CD14-positive monocyte (primary cell): ENCODE data around the gene BRSK2. TPM values are rescaled to one million over a fixed set of nuclear protein-coding genes. Genes with fewer than 3 reads are reported as not detected.

ENCODE experiments used
- DNase-seq, 3 donors: peaks; one replicate each; pipeline ENCODE4 v3.0.0-alpha.2; 2011 to 2022
- H2AFZ ChIP-seq: 2 replicates; pipeline ENCODE4 v1.6.0; 2012; ENCODE audit warnings: mild to moderate bottlenecking, low read depth, low read length, inconsistent platforms; ENCODE audit not compliant: insufficient read depth, poor library complexity, severe bottlenecking
- H3K27ac ChIP-seq, 2 donors: 1 replicate in 1 of 2; 2 replicates in 1 of 2; pipeline ENCODE4 v1.5.1; 2012 to 2013; ENCODE audit warnings: low read length in 2 of 2, control low read depth in 1 of 2, inconsistent platforms in 1 of 2, low read depth in 1 of 2, mild to moderate bottlenecking in 1 of 2
- H3K27me3 ChIP-seq, 2 donors: one replicate each; pipeline versions ENCODE4 v1.6.0 to v1.6.1; 2011 to 2013; ENCODE audit warnings: low read length in 2 of 2; ENCODE audit not compliant: control insufficient read depth in 2 of 2, insufficient read depth in 2 of 2
- H3K36me3 ChIP-seq, 2 donors: replicated peaks in 1 of 2; 1 replicate in 1 of 2; 2 replicates in 1 of 2; pipeline versions ENCODE4 v1.5.1 to v1.6.1; 2012 to 2013; ENCODE audit warnings: low read length in 2 of 2, control low read depth in 1 of 2, inconsistent platforms in 1 of 2, mild to moderate bottlenecking in 1 of 2; ENCODE audit not compliant: insufficient read depth in 2 of 2, control insufficient read depth in 1 of 2
- H3K4me1 ChIP-seq, 2 donors: 1 replicate in 1 of 2; 2 replicates in 1 of 2; pipeline versions ENCODE4 v1.5.1 to v1.6.1; 2012 to 2013; ENCODE audit warnings: low read length in 2 of 2, control low read depth in 1 of 2, inconsistent platforms in 1 of 2, mild to moderate bottlenecking in 1 of 2, moderate library complexity in 1 of 2; ENCODE audit not compliant: insufficient read depth in 2 of 2, control insufficient read depth in 1 of 2
- H3K4me2 ChIP-seq: replicated peaks from 2 replicates; pipeline ENCODE3; 2012; ENCODE audit warnings: low read length, moderate library complexity, mild to moderate bottlenecking; ENCODE audit not compliant: poor library complexity, severe bottlenecking; ENCODE audit errors: extremely low read depth
- H3K4me3 ChIP-seq, 3 experiments: fragments of 200-600 bp in 1 of 3; sonication (generic) in 1 of 3; replicated peaks in 1 of 3; 1 replicate in 2 of 3; 2 replicates in 1 of 3; pipeline ENCODE4 v1.5.1; 2011 to 2013; ENCODE audit warnings: low read length in 3 of 3, mild to moderate bottlenecking in 3 of 3, control low read depth in 2 of 3, low read depth in 2 of 3, inconsistent platforms in 1 of 3, moderate library complexity in 1 of 3
- H3K79me2 ChIP-seq: 2 replicates; pipeline ENCODE4 v1.6.0; 2012; ENCODE audit warnings: mild to moderate bottlenecking, control low read depth, inconsistent platforms, low read length, moderate library complexity; ENCODE audit not compliant: insufficient read depth
- H3K9ac ChIP-seq: 2 replicates; pipeline ENCODE4 v1.6.0; 2017; ENCODE audit warnings: low read length, mild to moderate bottlenecking; ENCODE audit not compliant: insufficient read depth, poor library complexity, severe bottlenecking
- H3K9me3 ChIP-seq, 2 donors: replicated peaks in 1 of 2; 1 replicate in 1 of 2; 2 replicates in 1 of 2; pipeline versions ENCODE4 v1.5.1 to v1.6.1; 2012 to 2013; ENCODE audit warnings: low read length in 2 of 2, control low read depth in 1 of 2; ENCODE audit not compliant: control insufficient read depth in 1 of 2, insufficient read depth in 1 of 2
- H4K20me1 ChIP-seq: 2 replicates; pipeline ENCODE4 v1.6.0; 2012; ENCODE audit warnings: mild to moderate bottlenecking, low read length, control low read depth, moderate library complexity; ENCODE audit not compliant: insufficient read depth
- H3K27ac Mint-ChIP-seq, 7 donors: one replicate each; pipeline ENCODE4 v1.8.0; 2020; ENCODE audit warnings: mild to moderate bottlenecking in 7 of 7, mixed read lengths in 7 of 7, moderate library complexity in 6 of 7, inconsistent platforms in 2 of 7
- H3K27me3 Mint-ChIP-seq, 3 donors: one replicate each; pipeline ENCODE4 v1.8.0; 2021 to 2022; ENCODE audit warnings: low read depth in 3 of 3, mild to moderate bottlenecking in 3 of 3, mixed read lengths in 3 of 3, moderate library complexity in 3 of 3, inconsistent platforms in 1 of 3
- H3K36me3 Mint-ChIP-seq, 2 donors: one replicate each; pipeline ENCODE4 v1.8.0; 2020; ENCODE audit warnings: mixed read lengths in 2 of 2, inconsistent platforms in 1 of 2, mild to moderate bottlenecking in 1 of 2
- H3K4me1 Mint-ChIP-seq: one replicate; pipeline ENCODE4 v1.8.0; 2020; ENCODE audit warnings: mild to moderate bottlenecking, mixed read lengths
- H3K4me3 Mint-ChIP-seq, 2 donors: one replicate each; pipeline ENCODE4 v1.8.0; 2020; ENCODE audit warnings: mild to moderate bottlenecking in 2 of 2, mixed read lengths in 2 of 2, moderate library complexity in 1 of 2
- H3K9me3 Mint-ChIP-seq, 7 donors: one replicate each; pipeline ENCODE4 v1.8.0; 2020 to 2022; ENCODE audit warnings: mixed read lengths in 7 of 7, mild to moderate bottlenecking in 6 of 7, moderate library complexity in 6 of 7, inconsistent platforms in 2 of 7
- WGBS: methylation state at CpG from one replicate; pipeline ENCODE4 v1.1.5; 2013; ENCODE audit warnings: missing lambda C conversion rate; ENCODE audit not compliant: insufficient coverage; 5-methylcytosine and 5-hydroxymethylcytosine counted together
- intact Hi-C, 2 donors: fragments of 100-400 bp; cut with micrococcal nuclease; formaldehyde crosslinking; loops; one replicate each; pipeline versions ENCODE4 v1.15.0 to v1.15.1; 2023
- polyA plus RNA-seq, 3 donors: library from polyadenylated mRNA; depleted of rRNA in 1 of 3; unstranded in 2 of 3; stranded (reverse) in 1 of 3; fragments of 300-500 nt in 2 of 3; fragments of >200 nt in 1 of 3; fragmentation: Illumina TruSeq in 2 of 3; gene quantifications; 1 replicate in 2 of 3; 2 replicates in 1 of 3; pipeline ENCODE4 v1.2.3, GENCODE V29; 2012 to 2021
- TF ChIP-seq, protein P1 (sequence below): fragments of 200-600 bp; IDR thresholded peaks from one replicate; pipeline ENCODE4 v1.8.0; 2022; ENCODE audit warnings: antibody characterized with exemption, mild to moderate bottlenecking

BRSK2 gene
- polyA plus RNA-seq, 3 donors: 0.13 TPM; not detected in 2

DNA sequence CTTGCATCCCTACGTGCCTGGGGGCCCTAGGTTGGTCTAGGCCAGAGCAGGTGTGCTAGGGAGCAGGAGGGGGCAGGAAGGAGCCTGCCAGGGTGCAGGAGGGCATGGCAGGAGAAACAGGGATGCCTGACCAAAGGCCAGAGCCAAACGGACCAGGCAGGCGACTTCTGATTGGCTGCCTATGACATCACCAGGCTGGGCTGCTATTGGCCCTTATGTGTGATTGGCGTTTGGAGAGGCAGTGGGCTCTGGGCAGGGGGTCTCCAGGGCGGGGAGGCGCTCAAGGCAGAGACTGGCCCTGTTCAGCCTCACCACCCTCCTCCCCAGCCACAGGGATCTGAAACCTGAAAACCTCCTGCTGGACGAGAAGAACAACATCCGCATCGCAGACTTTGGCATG is 52.4 kb downstream of the BRSK2 start:
- H2AFZ ChIP-seq: no peak overlapping the region
- H3K4me1 Mint-ChIP-seq: no peaks in the 10 kb centered on the region
- intact Hi-C loops: no loop called here
- no peak overlapping the region for H3K4me2 ChIP-seq
- H3K27me3 ChIP-seq: no peaks in the 10 kb centered on the region
- H3K9me3 ChIP-seq: no peaks in the 10 kb centered on the region
- no peaks in the 10 kb centered on the region for H3K4me1 ChIP-seq
- WGBS: 83% methylated on average over 4 of the region's 9 CpGs
- no peaks in the 10 kb centered on the region for H4K20me1 ChIP-seq
- no peaks in the 10 kb centered on the region for H3K9me3 Mint-ChIP-seq
- DNase-seq: no peak
- no peaks in the 10 kb centered on the region for H3K36me3 ChIP-seq
- no peak overlapping the region for H3K4me3 Mint-ChIP-seq
- H3K27ac Mint-ChIP-seq: no peak overlapping the region
- no peaks in the 10 kb centered on the region for H3K36me3 Mint-ChIP-seq
- TF ChIP-seq, protein P1, sequence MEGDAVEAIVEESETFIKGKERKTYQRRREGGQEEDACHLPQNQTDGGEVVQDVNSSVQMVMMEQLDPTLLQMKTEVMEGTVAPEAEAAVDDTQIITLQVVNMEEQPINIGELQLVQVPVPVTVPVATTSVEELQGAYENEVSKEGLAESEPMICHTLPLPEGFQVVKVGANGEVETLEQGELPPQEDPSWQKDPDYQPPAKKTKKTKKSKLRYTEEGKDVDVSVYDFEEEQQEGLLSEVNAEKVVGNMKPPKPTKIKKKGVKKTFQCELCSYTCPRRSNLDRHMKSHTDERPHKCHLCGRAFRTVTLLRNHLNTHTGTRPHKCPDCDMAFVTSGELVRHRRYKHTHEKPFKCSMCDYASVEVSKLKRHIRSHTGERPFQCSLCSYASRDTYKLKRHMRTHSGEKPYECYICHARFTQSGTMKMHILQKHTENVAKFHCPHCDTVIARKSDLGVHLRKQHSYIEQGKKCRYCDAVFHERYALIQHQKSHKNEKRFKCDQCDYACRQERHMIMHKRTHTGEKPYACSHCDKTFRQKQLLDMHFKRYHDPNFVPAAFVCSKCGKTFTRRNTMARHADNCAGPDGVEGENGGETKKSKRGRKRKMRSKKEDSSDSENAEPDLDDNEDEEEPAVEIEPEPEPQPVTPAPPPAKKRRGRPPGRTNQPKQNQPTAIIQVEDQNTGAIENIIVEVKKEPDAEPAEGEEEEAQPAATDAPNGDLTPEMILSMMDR: no peak
- peaks cover 0 to 2% (median 2%) of the 10 kb centered on the region in 3 donors for H3K27me3 Mint-ChIP-seq
- H3K27ac ChIP-seq: no peak overlapping the region
- no peaks in the 10 kb centered on the region for H3K79me2 ChIP-seq
- H3K4me3 ChIP-seq: no peak overlapping the region
- H3K9ac ChIP-seq: no peak overlapping the region

DNA sequence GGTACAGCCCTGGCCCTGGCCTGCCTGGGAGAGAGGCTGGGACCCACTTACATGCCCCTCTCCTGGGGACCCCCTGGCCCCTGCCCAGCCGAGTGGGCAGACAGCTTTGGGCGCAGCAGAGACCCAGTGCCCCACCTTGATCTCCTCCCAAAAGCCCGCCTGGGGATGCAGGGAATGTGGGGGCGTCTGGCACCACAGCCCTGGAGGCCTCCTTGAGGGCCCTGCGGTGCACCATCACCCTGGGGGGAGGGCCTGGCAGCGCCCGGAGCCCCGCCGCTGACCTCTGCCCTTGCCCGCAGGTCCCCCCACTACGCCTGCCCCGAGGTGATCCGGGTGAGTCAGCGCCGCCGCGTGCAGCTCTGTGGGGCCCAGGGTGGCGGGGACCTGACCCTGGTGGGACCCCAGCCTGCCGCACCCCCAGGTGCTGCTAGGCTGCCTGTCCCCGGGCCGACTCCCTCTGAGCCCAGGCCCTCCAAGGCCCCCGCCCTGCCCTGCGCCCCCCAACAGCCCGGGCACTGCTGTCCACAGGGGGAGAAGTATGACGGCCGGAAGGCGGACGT is 53.2 kb downstream of the BRSK2 start:
- intact Hi-C loops: no loop called here
- Mint-ChIP-seq H3K9me3 (no peaks in the 10 kb centered on the region), H3K4me1 (no peaks in the 10 kb centered on the region), H3K36me3 (no peaks in the 10 kb centered on the region), H3K27me3 (peaks cover 0 to 2% (median 2%) of the 10 kb centered on the region in 3 donors), H3K27ac (no peak overlapping the region), H3K4me3 (no peak overlapping the region)
- H3K4me2 ChIP-seq: no peak overlapping the region
- H3K4me1 ChIP-seq: no peaks in the 10 kb centered on the region
- H3K79me2 ChIP-seq: no peaks in the 10 kb centered on the region
- H4K20me1 ChIP-seq: no peaks in the 10 kb centered on the region
- no peaks in the 10 kb centered on the region for H3K36me3 ChIP-seq
- H3K27ac ChIP-seq: no peak overlapping the region
- no peak overlapping the region for H3K4me3 ChIP-seq
- H3K9ac ChIP-seq: no peak overlapping the region
- DNase-seq: no peak
- no peaks in the 10 kb centered on the region for H3K27me3 ChIP-seq
- WGBS: 91% methylated on average over 20 of the region's 28 CpGs
- H2AFZ ChIP-seq: no peak overlapping the region
- TF ChIP-seq, protein P1: no peak
- no peaks in the 10 kb centered on the region for H3K9me3 ChIP-seq
